Measurements from ENCODE around the gene MTURN.

GRCh38 chr7:30187513-30187912 is 52.7 kb downstream of the MTURN start:
- TF ChIP-seq CTCF (IDR thresholded peaks at IDR 0.05) (no peak), POLR2A (IDR thresholded peaks at IDR 0.05) (no peak)
